ENCODE measurements around the gene KLF7. TPM values are rescaled to one million over a fixed set of nuclear protein-coding genes. Genes with fewer than 3 reads are reported as not detected.
A peak's percentile ranks its signal among the peaks of the same experiment; 100 is the strongest.

The KLF7 gene
- total RNA-seq, 1 donor from 2014 or later, result 120 TPM

DNA sequence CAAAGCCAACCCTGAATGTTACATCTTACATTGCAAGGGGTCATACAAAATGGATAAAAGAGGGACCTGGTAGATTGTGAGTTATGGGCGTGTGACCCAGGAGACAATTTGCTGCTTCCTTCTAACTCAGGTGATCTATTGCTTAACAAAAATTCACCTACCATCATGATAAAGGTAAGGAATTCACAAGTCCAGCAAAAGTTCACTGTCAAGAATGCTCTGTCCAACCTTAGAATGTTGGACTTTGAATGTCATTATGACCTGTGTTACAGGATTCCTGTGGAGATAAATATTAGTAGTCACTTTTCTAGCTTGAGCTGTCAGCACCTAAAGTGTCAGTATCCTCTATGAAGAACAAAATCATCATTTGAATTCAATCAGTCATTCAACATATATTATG lies 7.9 kb upstream of the KLF7 start:
- DNase-seq (ENCODE audit: low spot score), result no peak
- Mint-ChIP-seq H3K36me3 (ENCODE audit: low read depth, unreplicated experiment) (peaks cover 6% of the 10 kb centered on the region), H3K27ac (ENCODE audit: unreplicated experiment) (no peak overlapping the region), H3K4me3 (ENCODE audit: unreplicated experiment) (no peak overlapping the region), H3K4me1 (ENCODE audit: unreplicated experiment) (peaks cover 8% of the 10 kb centered on the region), H3K27me3 (ENCODE audit: unreplicated experiment) (no peaks in the 10 kb centered on the region), H3K9me3 (ENCODE audit: unreplicated experiment) (no peaks in the 10 kb centered on the region)
- TF ChIP-seq, protein P1, sequence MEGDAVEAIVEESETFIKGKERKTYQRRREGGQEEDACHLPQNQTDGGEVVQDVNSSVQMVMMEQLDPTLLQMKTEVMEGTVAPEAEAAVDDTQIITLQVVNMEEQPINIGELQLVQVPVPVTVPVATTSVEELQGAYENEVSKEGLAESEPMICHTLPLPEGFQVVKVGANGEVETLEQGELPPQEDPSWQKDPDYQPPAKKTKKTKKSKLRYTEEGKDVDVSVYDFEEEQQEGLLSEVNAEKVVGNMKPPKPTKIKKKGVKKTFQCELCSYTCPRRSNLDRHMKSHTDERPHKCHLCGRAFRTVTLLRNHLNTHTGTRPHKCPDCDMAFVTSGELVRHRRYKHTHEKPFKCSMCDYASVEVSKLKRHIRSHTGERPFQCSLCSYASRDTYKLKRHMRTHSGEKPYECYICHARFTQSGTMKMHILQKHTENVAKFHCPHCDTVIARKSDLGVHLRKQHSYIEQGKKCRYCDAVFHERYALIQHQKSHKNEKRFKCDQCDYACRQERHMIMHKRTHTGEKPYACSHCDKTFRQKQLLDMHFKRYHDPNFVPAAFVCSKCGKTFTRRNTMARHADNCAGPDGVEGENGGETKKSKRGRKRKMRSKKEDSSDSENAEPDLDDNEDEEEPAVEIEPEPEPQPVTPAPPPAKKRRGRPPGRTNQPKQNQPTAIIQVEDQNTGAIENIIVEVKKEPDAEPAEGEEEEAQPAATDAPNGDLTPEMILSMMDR (IDR thresholded peaks at IDR 0.05; ENCODE audit: unreplicated experiment), result no peak

DNA sequence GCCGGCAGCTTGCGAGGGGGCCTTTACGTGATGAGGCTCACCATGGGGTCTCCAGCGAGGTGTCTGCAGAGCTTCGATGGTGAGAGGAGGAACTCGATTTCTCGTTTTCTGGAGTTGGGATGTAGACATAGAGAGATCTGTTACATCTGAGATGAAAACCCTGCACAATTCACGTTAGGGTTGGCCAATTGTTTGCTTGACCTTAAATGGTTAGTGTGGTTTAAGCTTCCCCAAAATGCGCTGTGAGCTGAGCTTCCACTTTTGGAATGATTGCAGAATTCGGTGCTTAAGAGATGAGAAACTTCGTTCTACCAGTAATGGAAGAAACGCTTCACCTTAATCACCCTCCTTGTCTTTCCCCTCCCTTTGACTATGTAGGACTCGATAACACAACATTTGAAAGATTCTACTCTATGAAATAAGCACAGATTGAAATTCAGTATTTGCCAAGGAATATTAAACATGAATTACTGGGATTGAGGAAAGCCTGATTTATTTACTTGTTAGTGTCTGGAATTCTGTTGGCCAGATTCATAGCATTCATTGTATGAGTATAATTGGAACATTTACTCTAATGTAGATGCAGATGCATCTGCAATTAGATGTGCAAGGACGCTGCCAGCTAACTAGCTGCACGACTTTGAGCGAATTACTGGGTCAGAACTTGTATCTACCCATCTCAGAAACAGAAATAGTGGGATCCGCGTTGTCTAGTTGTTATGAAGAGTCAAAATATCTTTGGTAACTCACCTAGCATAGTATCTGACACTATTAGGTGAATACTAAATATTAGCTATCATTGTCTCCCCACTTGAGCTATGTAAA lies 1.6 kb upstream of the KLF7 start:
- peak overlapping the region; percentile 92 for H3K27ac Mint-ChIP-seq (ENCODE audit: unreplicated experiment)
- H3K4me3 Mint-ChIP-seq (ENCODE audit: unreplicated experiment), result peak overlapping the region; percentile 96
- H3K9me3 Mint-ChIP-seq (ENCODE audit: unreplicated experiment), result no peaks in the 10 kb centered on the region

DNA sequence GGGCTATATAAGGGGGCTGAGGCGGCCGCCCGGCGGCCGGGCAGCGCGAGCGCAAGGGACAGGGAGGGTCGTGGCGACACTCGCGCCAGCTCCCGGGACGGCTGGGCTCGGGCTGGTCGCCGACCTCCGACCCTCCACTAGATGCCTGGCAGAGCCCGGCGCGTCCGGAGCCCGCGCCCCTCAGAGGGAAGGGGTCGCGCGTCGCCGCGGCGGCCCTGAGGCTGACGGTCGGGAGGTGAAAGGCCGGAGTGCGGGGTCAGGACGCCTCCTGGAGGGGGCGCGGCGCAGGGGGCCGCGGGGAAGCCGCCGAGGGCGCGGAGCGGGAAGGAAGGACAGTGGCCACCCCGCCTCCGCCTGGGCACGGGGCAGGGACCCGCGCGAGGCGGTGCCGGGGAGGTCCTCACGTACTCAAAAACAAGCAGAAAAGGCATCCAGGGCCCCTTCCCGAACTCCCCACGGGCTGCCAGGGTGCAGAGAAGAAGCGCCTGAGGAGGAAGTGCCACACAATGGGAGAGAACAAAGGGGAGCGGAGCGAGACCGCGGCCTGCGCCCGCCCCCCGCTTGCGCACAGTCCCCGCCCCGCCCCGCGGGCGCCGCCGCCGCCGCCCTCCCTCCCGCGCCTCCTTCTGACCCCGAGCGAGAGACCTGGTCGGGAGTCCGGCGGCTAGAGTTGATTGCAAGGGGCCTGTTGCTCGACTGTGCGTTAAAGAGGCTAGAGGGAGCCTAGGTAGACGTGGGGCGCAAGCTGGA lies 776 bp upstream of the KLF7 start:
- H3K4me1 Mint-ChIP-seq (ENCODE audit: unreplicated experiment), result peaks cover 49% of the 10 kb centered on the region
- H3K27ac Mint-ChIP-seq (ENCODE audit: unreplicated experiment), result peak overlapping the region; percentile 92
- peaks cover 18% of the 10 kb centered on the region for H3K27me3 Mint-ChIP-seq (ENCODE audit: unreplicated experiment)
- TF ChIP-seq, protein P1 (IDR thresholded peaks at IDR 0.05; ENCODE audit: unreplicated experiment), result peak; percentile 56
- DNase-seq (ENCODE audit: low spot score), result peak; percentile 79
- peaks cover 22% of the 10 kb centered on the region for H3K36me3 Mint-ChIP-seq (ENCODE audit: low read depth, unreplicated experiment)
- no peaks in the 10 kb centered on the region for H3K9me3 Mint-ChIP-seq (ENCODE audit: unreplicated experiment)
- peak overlapping the region; percentile 97 for H3K4me3 Mint-ChIP-seq (ENCODE audit: unreplicated experiment)

More for the DNA sequence above, 1.6 kb upstream of the KLF7 start:
- no peak for DNase-seq (ENCODE audit: low spot score)
- TF ChIP-seq, protein P1 (IDR thresholded peaks at IDR 0.05; ENCODE audit: unreplicated experiment), result no peak
- peaks cover 19% of the 10 kb centered on the region for H3K36me3 Mint-ChIP-seq (ENCODE audit: low read depth, unreplicated experiment)
- peaks cover 18% of the 10 kb centered on the region for H3K27me3 Mint-ChIP-seq (ENCODE audit: unreplicated experiment)
- peaks cover 41% of the 10 kb centered on the region for H3K4me1 Mint-ChIP-seq (ENCODE audit: unreplicated experiment)

DNA sequence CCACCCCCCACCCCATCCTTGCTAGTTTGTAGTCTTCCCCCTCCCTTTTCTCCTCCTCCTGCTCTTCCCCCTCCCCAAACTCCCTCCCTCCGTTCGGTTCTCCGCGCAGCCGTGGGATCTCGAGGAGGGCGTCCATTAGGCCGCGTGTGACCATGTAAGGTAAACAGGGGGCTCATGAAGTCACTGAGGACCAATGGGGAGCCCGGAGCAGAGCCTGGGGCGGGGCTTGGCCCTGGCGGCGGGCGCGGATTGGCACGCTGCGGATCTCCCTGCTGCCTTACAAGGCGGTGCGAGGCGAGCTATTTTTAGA lies 246 bp upstream of the KLF7 start:
- Mint-ChIP-seq H3K27ac (ENCODE audit: unreplicated experiment) (peak overlapping the region; percentile 68), H3K9me3 (ENCODE audit: unreplicated experiment) (no peaks in the 10 kb centered on the region), H3K27me3 (ENCODE audit: unreplicated experiment) (peaks cover 18% of the 10 kb centered on the region), H3K36me3 (ENCODE audit: low read depth, unreplicated experiment) (peaks cover 22% of the 10 kb centered on the region), H3K4me3 (ENCODE audit: unreplicated experiment) (peak overlapping the region; percentile 97), H3K4me1 (ENCODE audit: unreplicated experiment) (peaks cover 54% of the 10 kb centered on the region)
- DNase-seq (ENCODE audit: low spot score), result peak; percentile 99
- TF ChIP-seq, protein P1 (IDR thresholded peaks at IDR 0.05; ENCODE audit: unreplicated experiment), result no peak

Measured in endothelial cell (in vitro differentiated cells).